Activated CD8-positive, alpha-beta T cell treated with anti-CD3 and anti-CD28 coated beads, Interleukin-2, amount 10 ng/mL, durations not matched to agents 7 days and 5 days (primary cell): ENCODE results near the gene ABHD17C. TPM values are rescaled to one million over a fixed set of nuclear protein-coding genes. Genes with fewer than 3 reads are reported as not detected.

Experiments used
- ATAC-seq: fragments of 150-1000 bp; cut with Tn5 transposase; one replicate; pipeline ENCODE4 v1.10.0; 2021; ENCODE audit warnings: moderate library complexity
- CTCF ChIA-PET: fragments of 350-600 bp; sonication (Branson Sonifier 250); formaldehyde crosslinking; loops from one replicate; lab custom pipeline; 2021; ENCODE audit warnings: antibody characterized with exemption; lab: Charles Lee
- POLR2A ChIA-PET: fragments of 350-600 bp; sonication (Branson Sonifier 250); formaldehyde crosslinking; loops from one replicate; lab custom pipeline; 2021; ENCODE audit warnings: antibody characterized with exemption; lab: Charles Lee
- DNase-seq: peaks from one replicate; pipeline ENCODE4 v3.0.0-alpha.2; 2020
- H3K27ac Mint-ChIP-seq: one replicate; pipeline ENCODE4 v1.8.0; 2021; ENCODE audit warnings: mild to moderate bottlenecking, mixed read lengths
- H3K27me3 Mint-ChIP-seq: one replicate; pipeline ENCODE4 v1.8.0; 2021; ENCODE audit warnings: low read depth, mixed read lengths
- H3K36me3 Mint-ChIP-seq: one replicate; pipeline ENCODE4 v1.8.0; 2021; ENCODE audit warnings: low read depth, mixed read lengths
- H3K4me1 Mint-ChIP-seq: one replicate; pipeline ENCODE4 v1.8.0; 2021; ENCODE audit warnings: low read depth, mixed read lengths
- H3K4me3 Mint-ChIP-seq: one replicate; pipeline ENCODE4 v1.8.0; 2021; ENCODE audit warnings: mild to moderate bottlenecking, mixed read lengths
- H3K9me3 Mint-ChIP-seq: one replicate; pipeline ENCODE4 v1.8.0; 2022; ENCODE audit warnings: mixed read lengths; ENCODE audit not compliant: insufficient read depth
- total RNA-seq, 2 experiments: library from RNA; stranded (reverse); gene quantifications; one replicate each; pipeline ENCODE4 v1.2.3, GENCODE V29; 2021

The ABHD17C gene
- total RNA-seq, 2 experiments from 2014 or later: 1.4 to 2.1 TPM

- no peaks in the 10 kb centered on the region for H3K36me3 Mint-ChIP-seq
- ChIA-PET CTCF (interaction anchor here (0.8 to 0.9 kb wide), 2 partner anchors 15 to 555 kb away, joined by 3 read pairs; no protein-coding TSS in a partner anchor), POLR2A (no interaction called here)
- peak; percentile 69 for ATAC-seq
- H3K27ac Mint-ChIP-seq: no peak overlapping the region
- H3K4me3 Mint-ChIP-seq: no peak overlapping the region
- peaks cover 25% of the 10 kb centered on the region for H3K4me1 Mint-ChIP-seq
- DNase-seq: peak; percentile 70
- H3K9me3 Mint-ChIP-seq: no peaks in the 10 kb centered on the region
- peaks cover 11% of the 10 kb centered on the region for H3K27me3 Mint-ChIP-seq
Measured at GRCh38 chr15:80710635-80711554, 15.8 kb downstream of the ABHD17C start.

DNA sequence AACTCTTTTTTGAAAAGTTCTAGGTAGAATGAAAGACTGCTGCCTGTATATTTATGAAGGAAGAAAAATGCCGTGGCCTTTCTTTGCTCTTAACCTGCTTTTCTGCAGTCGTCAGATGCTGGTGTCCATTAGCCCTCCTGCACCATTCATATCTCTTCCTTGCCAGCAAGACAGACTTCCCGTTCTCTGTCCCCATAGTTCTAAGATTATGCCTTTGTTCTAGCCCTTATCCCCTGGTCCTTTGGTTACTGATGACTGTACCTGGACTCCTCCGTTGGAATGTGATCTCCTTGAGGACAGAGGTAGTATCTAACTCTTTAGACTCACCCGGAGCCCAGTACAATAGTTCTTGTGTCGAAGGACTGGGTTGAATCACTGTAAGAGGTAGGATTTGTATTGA is 16.8 kb downstream of the ABHD17C start:
- ChIA-PET POLR2A (no interaction called here), CTCF (interaction anchor here (1.8 kb wide), 1 partner anchor 65 kb away, joined by 6 read pairs; no protein-coding TSS in a partner anchor)
- Mint-ChIP-seq H3K27ac (no peak overlapping the region), H3K9me3 (no peaks in the 10 kb centered on the region), H3K4me3 (no peak overlapping the region), H3K27me3 (peaks cover 5% of the 10 kb centered on the region), H3K4me1 (peaks cover 25% of the 10 kb centered on the region), H3K36me3 (no peaks in the 10 kb centered on the region)
- DNase-seq (no peak), ATAC-seq (no peak)

DNA sequence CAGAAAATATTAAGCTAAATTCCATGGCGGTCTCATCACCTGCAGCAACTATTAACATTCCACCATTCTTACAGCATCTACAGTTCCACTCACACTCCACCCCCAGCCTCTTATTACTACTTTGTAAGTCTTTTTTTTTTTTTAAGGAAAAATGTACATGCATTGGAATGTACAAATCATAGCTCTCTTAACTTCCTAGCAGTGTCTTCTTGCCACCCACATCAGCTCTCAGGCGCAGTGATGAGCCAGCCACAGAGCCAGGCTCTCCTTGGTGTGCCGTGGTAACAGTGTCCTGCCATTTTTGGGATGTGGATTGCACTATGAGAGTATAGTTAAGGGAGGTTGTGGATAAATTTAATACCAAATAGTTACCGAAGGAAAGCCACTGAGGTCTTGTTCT is 17.8 kb downstream of the ABHD17C start:
- Mint-ChIP-seq H3K36me3 (no peaks in the 10 kb centered on the region), H3K4me1 (peaks cover 25% of the 10 kb centered on the region), H3K4me3 (no peak overlapping the region), H3K27ac (no peak overlapping the region), H3K27me3 (peaks cover 2% of the 10 kb centered on the region), H3K9me3 (no peaks in the 10 kb centered on the region)
- ATAC-seq: no peak
- ChIA-PET POLR2A (no interaction called here), CTCF (interaction anchor here (1.8 kb wide), 1 partner anchor 64 kb away, joined by 6 read pairs; no protein-coding TSS in a partner anchor)
- DNase-seq: no peak

- CTCF ChIA-PET: no interaction called here
- POLR2A ChIA-PET: no interaction called here
- no peaks in the 10 kb centered on the region for H3K4me1 Mint-ChIP-seq
- DNase-seq (no peak), ATAC-seq (no peak)
- H3K27ac Mint-ChIP-seq: no peak overlapping the region
- no peak overlapping the region for H3K4me3 Mint-ChIP-seq
- H3K9me3 Mint-ChIP-seq: peaks cover 5% of the 10 kb centered on the region
- H3K27me3 Mint-ChIP-seq: peaks cover 2% of the 10 kb centered on the region
- no peaks in the 10 kb centered on the region for H3K36me3 Mint-ChIP-seq
Measured at GRCh38 chr15:80721476-80721875, 26.4 kb downstream of the ABHD17C start.

DNA sequence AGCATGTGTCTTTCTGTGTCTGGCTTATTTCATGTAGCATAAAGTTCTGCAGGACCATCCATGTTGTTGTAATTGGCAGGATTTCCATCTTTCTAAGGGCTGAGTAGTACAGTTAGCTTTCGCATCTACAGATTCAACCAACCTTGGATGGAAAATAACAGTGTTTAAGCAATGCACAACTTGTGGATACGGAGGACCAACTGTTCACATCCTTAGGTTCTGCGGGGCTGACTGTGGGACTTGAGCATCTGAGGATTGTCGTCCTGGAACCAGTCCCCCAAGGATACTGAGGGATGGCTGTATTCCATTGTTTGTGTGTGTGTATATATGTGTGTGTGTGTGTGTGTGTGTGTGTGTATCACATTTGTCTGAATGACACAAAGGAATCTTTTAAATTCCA is 27.7 kb downstream of the ABHD17C start:
- ChIA-PET CTCF (no interaction called here), POLR2A (no interaction called here)
- Mint-ChIP-seq H3K36me3 (no peaks in the 10 kb centered on the region), H3K27ac (no peak overlapping the region), H3K9me3 (peaks cover 5% of the 10 kb centered on the region), H3K4me3 (no peak overlapping the region), H3K4me1 (no peaks in the 10 kb centered on the region), H3K27me3 (peaks cover 2% of the 10 kb centered on the region)
- DNase-seq: no peak
- no peak for ATAC-seq

DNA sequence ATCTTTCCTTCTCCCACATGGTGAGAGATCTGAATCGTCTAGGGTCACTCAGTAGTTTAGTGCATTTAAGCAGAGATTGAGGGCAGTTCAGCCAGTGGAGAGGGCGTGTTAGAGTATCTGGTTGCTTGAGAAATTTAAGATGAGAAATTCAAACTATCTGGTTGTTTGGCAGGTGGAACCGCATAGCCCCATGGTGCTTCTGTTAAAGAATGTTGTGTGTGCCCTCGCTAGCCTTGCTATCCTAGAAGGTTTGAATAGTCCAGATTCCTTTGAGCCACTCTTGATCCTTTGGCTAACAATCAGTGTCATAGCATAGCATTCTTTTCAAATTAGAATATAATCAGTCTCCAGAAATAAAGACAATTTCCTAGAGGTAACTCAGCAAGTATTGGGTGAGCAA is 32.1 kb downstream of the ABHD17C start:
- no peaks in the 10 kb centered on the region for H3K36me3 Mint-ChIP-seq
- no peak overlapping the region for H3K27ac Mint-ChIP-seq
- ChIA-PET POLR2A (no interaction called here), CTCF (interaction anchor here (1.1 kb wide), 1 partner anchor 49 kb away, joined by 4 read pairs; no protein-coding TSS in a partner anchor)
- no peak for ATAC-seq
- DNase-seq: no peak
- no peaks in the 10 kb centered on the region for H3K27me3 Mint-ChIP-seq
- no peak overlapping the region for H3K4me3 Mint-ChIP-seq
- no peaks in the 10 kb centered on the region for H3K4me1 Mint-ChIP-seq
- peaks cover 5% of the 10 kb centered on the region for H3K9me3 Mint-ChIP-seq

- H3K4me1 Mint-ChIP-seq: no peaks in the 10 kb centered on the region
- H3K36me3 Mint-ChIP-seq: no peaks in the 10 kb centered on the region
- ChIA-PET CTCF (no interaction called here), POLR2A (no interaction called here)
- H3K27ac Mint-ChIP-seq: no peak overlapping the region
- no peaks in the 10 kb centered on the region for H3K27me3 Mint-ChIP-seq
- H3K4me3 Mint-ChIP-seq: no peak overlapping the region
- DNase-seq: no peak
- no peak for ATAC-seq
- H3K9me3 Mint-ChIP-seq: peaks cover 5% of the 10 kb centered on the region
Measured at GRCh38 chr15:80727596-80727995, 32.5 kb downstream of the ABHD17C start.

- H3K36me3 Mint-ChIP-seq: no peaks in the 10 kb centered on the region
- H3K4me3 Mint-ChIP-seq: no peak overlapping the region
- H3K9me3 Mint-ChIP-seq: peaks cover 5% of the 10 kb centered on the region
- no peak overlapping the region for H3K27ac Mint-ChIP-seq
- ChIA-PET POLR2A (no interaction called here), CTCF (no interaction called here)
- no peaks in the 10 kb centered on the region for H3K4me1 Mint-ChIP-seq
- ATAC-seq (no peak), DNase-seq (no peak)
- no peaks in the 10 kb centered on the region for H3K27me3 Mint-ChIP-seq
Measured at GRCh38 chr15:80730387-80730786, 35.3 kb downstream of the ABHD17C start.

- DNase-seq (no peak), ATAC-seq (no peak)
- peaks cover 5% of the 10 kb centered on the region for H3K9me3 Mint-ChIP-seq
- H3K4me3 Mint-ChIP-seq: no peak overlapping the region
- no peaks in the 10 kb centered on the region for H3K27me3 Mint-ChIP-seq
- no peaks in the 10 kb centered on the region for H3K36me3 Mint-ChIP-seq
- H3K4me1 Mint-ChIP-seq: no peaks in the 10 kb centered on the region
- CTCF ChIA-PET: no interaction called here
- no peak overlapping the region for H3K27ac Mint-ChIP-seq
- POLR2A ChIA-PET: no interaction called here
Measured at GRCh38 chr15:80730926-80731325, 35.8 kb downstream of the ABHD17C start.

- ATAC-seq: no peak
- H3K4me3 Mint-ChIP-seq: no peak overlapping the region
- CTCF ChIA-PET: no interaction called here
- no peak overlapping the region for H3K27ac Mint-ChIP-seq
- no peaks in the 10 kb centered on the region for H3K27me3 Mint-ChIP-seq
- POLR2A ChIA-PET: no interaction called here
- no peaks in the 10 kb centered on the region for H3K9me3 Mint-ChIP-seq
- no peak for DNase-seq
- no peaks in the 10 kb centered on the region for H3K36me3 Mint-ChIP-seq
- no peaks in the 10 kb centered on the region for H3K4me1 Mint-ChIP-seq
Measured at GRCh38 chr15:80732167-80732566, 37.1 kb downstream of the ABHD17C start.

GRCh38 chr15:80732818-80733217 is 37.7 kb downstream of the ABHD17C start:
- Mint-ChIP-seq H3K9me3 (no peaks in the 10 kb centered on the region), H3K4me1 (no peaks in the 10 kb centered on the region), H3K27me3 (no peaks in the 10 kb centered on the region), H3K4me3 (no peak overlapping the region), H3K36me3 (no peaks in the 10 kb centered on the region), H3K27ac (no peak overlapping the region)
- POLR2A ChIA-PET: no interaction called here
- no peak for ATAC-seq
- DNase-seq: no peak
- CTCF ChIA-PET: no interaction called here

DNA sequence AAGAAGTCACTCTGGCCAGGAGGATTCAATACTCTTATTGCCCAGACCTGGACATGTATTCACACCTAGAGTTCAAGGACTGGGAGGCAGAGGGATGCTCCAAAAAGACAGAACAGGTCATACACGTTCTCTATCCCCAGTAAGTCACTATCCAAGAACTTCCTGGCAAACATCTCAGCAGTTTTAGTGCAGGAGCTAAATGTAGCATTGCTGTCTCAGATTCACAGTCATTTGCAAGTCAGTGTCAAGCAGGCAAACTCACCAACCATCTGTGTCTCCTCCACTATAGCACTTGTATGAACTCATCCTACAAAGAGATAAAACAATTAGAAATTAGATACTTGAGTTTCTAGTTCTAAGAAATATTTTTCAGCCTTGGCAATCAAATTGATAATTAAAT is 38.4 kb downstream of the ABHD17C start:
- CTCF ChIA-PET: no interaction called here
- Mint-ChIP-seq H3K36me3 (no peaks in the 10 kb centered on the region), H3K27me3 (no peaks in the 10 kb centered on the region), H3K27ac (no peak overlapping the region), H3K9me3 (no peaks in the 10 kb centered on the region), H3K4me3 (no peak overlapping the region), H3K4me1 (no peaks in the 10 kb centered on the region)
- POLR2A ChIA-PET: no interaction called here
- DNase-seq (no peak), ATAC-seq (no peak)
